HG02870 (cell line): Measurements from ENCODE around the gene SDHAF2.
"Not testable (repeated sequence)": the region's sequence is repeated elsewhere in the genome, so short reads cannot be mapped to it uniquely, and the experiment has no call there.

ENCODE experiments used
- ATAC-seq: cut with Tn5 transposase; IDR thresholded peaks from one replicate; pipeline ENCODE4 v1.9.1; 2021; ENCODE audit warnings: mild to moderate bottlenecking, moderate library complexity; ENCODE audit not compliant: unreplicated experiment

SDHAF2 gene

GRCh38 chr11:61422226-61422625, 7.7 kb upstream of the SDHAF2 start:
- no peak for ATAC-seq

DNA sequence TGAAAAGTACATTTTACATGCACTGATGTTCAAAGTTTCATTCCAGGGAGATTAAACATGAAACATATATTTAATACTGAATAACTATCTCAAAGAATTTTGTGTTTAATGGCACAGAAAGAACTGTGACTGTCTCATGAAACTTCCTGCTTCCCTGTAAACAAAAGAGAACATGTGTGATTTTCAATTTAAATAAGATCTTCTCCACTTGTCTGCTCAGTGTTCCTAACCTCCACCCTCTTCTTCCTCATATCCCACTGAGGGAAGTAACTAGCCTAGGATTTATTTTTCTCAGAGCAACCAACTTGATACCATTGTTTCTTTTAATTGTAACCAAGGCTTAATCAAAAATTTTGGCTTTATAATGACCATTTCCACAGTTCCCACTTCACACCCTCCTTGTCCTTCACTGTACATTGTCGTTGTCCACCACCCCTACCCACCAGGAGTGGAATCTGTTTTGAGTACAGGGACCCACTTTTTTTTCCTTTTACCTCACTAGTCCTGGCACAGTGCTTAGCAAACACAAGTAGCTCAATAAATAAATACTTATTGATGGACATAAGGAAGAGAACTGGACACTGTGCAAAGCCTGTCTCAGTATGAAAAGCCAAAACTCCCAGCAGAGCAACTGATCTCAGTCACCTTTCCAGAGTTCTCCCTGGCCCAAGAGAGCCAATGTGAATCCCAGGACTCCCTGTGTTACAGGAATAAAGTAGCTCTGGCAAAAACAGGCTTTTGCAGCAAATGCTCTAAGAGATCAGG, 4.4 kb upstream of the SDHAF2 start:
- ATAC-seq, result no peak

- ATAC-seq, result peak; percentile 50
These were observed 606 bp upstream of the SDHAF2 start for GRCh38 chr11:61429346-61429690.

DNA sequence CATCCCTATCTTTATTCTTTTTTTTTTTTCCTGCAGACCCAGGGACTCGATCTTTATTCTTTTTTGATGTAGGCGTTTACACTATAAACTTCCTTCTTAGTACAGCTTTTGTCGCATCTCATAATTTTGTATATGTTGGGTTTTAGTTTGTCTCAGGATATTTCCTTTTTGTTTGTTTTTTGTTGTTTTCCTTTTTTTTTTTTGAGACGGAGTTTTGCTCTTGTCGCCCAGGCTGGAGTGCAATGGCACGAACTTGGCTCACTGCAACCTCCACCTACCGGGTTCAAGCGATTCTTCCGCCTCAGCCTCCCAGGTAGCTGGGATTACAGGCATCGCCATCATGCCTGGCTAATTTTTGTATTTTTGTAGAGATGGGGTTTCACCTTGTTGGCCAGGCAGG, 915 bp downstream of the SDHAF2 start:
- not testable (repeated sequence) for ATAC-seq

- ATAC-seq, result no peak
These were observed 7.6 kb downstream of the SDHAF2 start for GRCh38 chr11:61437496-61437895.

GRCh38 chr11:61439615-61440014, 9.7 kb downstream of the SDHAF2 start:
- no peak for ATAC-seq

DNA sequence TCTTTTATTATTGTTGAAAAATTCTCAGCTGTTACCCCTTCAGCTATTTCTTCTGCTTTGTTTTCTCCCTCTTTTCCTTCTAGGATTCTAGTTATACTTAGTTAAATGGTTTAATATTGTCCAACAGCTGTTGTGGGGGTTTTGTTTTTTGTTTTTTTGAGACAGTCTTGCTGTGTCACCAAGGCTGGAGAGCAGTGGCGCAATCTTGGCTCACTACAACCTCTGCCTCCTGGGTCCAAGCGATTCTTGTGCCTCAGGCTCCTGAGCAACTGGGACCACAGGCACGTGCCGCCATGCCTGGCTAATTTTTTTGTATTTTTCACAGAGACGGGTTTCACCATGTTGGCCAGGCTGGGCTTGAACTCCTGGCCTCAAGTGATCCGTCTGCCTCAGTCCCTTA, 12.7 kb downstream of the SDHAF2 start:
- no peak for ATAC-seq

- ATAC-seq, result no peak
These were observed 15.6 kb downstream of the SDHAF2 start for GRCh38 chr11:61445516-61445915.

- peak; percentile 87 for ATAC-seq
These were observed 16.3 kb downstream of the SDHAF2 start for GRCh38 chr11:61446211-61446651.

DNA sequence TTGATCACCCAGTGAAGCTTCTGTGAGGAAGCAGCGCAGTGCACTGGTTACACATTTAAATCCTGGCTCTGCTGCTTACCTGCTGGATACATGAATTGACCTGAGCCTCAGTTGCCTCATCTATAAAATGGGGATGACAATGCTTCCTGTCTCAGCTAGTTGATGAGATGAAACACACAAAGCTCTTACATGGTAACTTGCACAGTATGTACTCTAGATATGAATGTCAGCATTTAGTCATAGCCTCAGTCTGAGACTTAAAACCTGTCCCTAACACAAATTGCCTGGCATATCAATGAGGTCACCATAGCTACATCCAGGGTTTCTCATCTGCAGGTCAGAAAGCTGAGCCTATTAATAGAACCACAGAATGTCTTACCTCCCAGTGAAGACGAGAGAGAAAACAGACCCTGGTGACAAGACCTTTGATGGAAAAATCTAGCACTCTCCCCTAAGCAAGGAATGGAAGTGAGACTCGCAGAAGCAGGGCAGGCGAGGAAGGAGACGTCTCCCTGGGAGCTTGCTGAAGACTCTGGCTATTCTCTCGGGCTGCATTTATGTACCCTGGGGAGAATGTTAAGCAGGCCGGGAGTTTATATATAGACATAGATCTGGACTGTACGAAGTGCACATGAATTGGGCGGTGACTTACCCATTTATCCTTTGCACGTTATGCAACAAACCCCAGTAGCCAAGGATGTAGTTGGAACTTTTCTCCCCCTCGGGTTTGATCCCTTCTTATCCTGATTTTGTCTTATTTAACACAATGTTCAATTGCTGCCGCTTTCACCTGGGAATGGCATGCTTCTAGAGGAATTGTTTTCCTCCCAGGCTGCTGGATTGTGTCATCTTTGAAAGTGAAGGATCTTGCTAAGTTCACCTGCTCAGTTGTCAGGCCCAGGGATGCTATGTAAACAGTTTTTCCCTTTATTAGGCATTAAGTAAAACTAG, 18.0 kb downstream of the SDHAF2 start:
- ATAC-seq, result no peak

DNA sequence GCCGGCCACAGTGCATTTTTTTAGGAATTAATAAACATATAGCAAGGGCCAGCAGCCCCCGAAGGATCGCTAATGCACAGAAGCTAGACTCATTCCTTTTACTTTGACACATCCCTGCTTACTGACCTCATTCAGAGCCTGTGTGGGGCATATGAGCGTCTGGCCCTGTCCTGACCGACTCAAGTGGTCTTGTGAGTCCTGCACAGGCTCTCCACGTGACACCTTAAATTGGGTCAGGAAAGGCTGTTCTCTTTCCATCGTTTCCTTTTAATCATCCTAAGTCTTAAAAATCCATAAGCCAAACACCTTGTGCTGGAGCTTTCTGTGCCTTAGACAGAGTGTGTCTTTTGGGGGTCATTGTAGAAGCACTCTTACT, 18.6 kb downstream of the SDHAF2 start:
- ATAC-seq, result no peak

DNA sequence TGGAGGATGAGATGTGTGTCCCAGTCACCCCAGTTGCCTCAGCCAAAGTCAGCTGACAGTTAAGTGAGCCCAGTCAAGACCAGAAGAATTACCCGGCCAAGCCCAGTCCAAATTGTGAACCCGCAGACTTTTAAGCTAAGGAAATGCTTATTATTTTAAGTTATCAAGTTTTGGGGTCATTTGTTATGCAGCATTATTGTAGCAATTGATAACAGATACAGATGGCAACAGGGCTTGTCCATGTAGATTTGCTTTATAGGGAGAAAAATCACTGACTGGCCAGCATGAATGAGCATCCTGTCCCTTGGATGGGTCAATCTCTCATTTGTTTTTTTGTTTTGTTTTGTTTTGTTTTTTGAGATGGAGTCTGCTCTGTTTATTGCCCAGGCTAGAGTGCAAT, 22.9 kb downstream of the SDHAF2 start:
- ATAC-seq, result no peak

DNA sequence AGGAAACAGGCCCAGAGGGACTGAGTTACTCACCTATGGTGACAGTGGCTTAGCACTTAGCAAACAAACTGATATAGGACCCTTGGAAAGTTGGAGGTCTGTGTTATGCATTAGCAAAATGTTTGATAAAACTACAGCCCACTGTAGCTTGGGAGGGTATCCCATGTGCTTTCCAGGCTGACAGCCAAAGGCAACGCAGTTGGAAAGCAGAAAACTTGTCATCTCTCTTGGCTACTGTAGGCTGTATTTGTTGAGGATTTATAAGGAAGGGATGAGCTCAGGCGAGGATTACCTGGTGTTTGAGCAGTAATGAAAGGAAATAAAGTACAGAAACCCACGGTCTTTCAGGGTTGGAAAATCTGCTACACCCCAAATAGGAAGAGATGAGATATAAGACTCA, 23.8 kb downstream of the SDHAF2 start:
- ATAC-seq, result no peak

- no peak for ATAC-seq
These were observed 24.6 kb downstream of the SDHAF2 start for GRCh38 chr11:61454520-61454919.

DNA sequence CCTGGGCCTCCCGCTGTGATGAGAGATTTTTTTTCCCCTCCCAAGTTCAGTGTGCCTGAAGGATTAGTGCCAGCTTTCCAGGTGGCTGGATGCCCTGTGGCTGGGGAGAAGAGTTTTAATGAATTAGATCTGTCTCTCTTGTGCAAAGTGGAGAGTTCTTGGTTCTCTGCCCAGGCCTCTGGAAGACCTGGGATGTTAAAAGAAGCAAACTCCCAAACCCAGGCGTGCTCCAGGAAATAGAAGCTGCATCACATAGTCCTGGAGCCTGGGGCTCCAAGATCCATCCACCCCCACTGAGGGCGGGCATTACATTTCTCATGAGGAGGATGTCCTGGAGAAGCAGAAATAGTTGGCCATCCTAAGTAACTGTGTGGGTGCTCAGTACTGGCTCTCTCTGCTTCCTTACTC, 30.6 kb downstream of the SDHAF2 start:
- no peak for ATAC-seq

DNA sequence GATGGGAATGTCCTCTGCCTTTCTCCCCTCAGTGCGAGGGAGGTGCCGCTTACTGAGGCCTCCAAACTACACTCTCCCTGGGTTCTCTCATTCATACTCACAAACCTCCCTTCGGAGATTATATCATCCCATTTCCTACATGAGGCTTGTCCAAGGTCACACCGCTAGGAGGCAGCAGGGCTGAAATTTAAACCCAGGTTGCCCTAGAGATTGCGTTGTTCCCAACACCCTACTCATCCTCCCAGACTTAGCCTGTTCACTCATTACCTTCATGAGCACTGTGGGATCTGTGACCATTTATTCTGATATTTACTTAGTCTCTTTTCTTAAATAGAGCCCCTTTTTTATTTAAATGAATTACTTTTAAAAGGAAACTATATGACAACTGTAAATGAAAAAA, 31.1 kb downstream of the SDHAF2 start:
- no peak for ATAC-seq

GRCh38 chr11:61467602-61468001, 37.7 kb downstream of the SDHAF2 start:
- ATAC-seq, result not testable (repeated sequence)

DNA sequence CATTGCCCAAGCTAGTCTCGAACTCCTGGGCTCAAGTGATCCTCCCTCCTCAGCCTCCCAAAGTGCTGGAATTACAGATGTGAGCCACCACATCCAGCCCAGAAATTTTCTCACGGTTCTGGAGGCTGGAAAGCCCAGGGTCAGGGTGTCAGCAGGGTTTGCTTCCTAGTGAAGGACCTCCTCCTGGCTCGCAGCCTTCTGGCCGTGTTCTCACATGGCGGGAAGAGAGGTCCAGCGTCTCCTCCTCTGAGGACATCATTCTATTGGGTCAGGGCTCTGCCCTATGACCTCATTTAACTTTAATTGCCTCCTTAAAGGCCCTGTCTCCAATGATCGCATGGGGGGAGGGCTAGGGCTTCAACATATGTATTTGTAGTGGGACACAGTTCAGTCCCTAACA, 38.1 kb downstream of the SDHAF2 start:
- no peak for ATAC-seq

GRCh38 chr11:61472282-61472681, 42.4 kb downstream of the SDHAF2 start:
- no peak for ATAC-seq

DNA sequence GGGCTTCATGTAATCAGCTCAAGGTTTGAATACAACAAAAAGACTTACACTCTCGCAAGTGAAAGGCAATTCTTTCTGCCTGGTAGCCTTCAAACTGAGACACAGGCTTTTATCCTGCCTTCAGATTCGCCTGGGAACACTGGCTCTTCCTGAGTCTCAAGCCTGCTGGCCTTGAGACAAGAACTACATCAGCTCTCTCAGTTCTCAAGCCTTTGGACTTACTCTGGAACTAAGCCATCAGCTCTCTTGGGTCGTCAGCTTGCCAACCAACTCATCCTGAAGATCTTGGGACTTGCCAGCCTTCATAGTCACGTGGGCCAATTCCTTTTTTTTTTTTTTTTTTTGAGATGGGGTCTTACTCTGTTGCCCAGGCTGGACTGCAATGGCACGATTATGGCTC, 42.9 kb downstream of the SDHAF2 start:
- ATAC-seq, result no peak

DNA sequence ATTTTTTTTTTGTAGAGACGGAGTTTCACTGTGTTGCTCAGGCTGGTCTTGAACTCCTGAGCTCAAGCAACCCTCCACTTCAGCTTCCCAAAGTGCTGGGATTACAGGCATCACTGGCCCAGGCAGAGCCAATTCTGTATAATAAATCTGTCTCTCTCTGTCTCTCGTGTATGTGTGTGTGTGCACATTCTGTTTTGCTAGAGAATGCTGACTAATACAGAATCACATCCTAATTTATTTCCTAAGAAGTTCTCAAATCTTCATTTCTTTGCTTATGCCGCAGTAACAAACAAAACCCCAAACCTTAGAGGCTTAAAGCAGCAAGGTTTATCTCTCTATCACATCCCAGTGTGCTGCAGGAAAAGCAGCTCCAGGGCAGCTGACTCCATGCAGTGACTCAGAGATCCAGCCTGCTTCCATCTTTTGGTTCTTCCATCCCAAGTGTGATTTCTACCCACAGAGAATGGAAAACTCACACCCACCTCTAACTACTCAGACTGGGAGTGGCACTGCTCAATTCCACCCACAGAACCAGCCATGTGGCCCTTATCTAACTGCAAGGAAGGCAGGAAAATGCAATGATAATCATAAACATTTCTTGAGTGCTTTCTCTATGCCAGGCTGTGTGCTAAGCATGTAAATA, 43.6 kb downstream of the SDHAF2 start:
- ATAC-seq, result no peak
